Mesendoderm (in vitro differentiated cells): ENCODE results near the gene GRAMD4.

Experiments
- DNase-seq: peaks from one replicate; pipeline ENCODE4 v3.0.0; 2013
- H2AK5ac ChIP-seq: 2 replicates; pipeline ENCODE4 v1.6.1; 2013; ENCODE audit warnings: low read length, inconsistent platforms
- H2BK120ac ChIP-seq: 2 replicates; pipeline ENCODE4 v1.6.1; 2013; ENCODE audit warnings: low read depth, mild to moderate bottlenecking, low read length, moderate library complexity, mixed read lengths
- H2BK15ac ChIP-seq: replicated peaks from 2 replicates; pipeline ENCODE4 v1.6.1; 2013; ENCODE audit warnings: low read depth, mild to moderate bottlenecking, moderate library complexity
- H2BK5ac ChIP-seq: 2 replicates; pipeline ENCODE4 v1.6.1; 2013; ENCODE audit warnings: low read length, inconsistent platforms
- H3K18ac ChIP-seq: 2 replicates; pipeline ENCODE4 v1.6.1; 2013; ENCODE audit warnings: mild to moderate bottlenecking, low read length, mixed read lengths
- H3K23ac ChIP-seq: one replicate; pipeline ENCODE4 v1.6.1; 2013; ENCODE audit warnings: low read length
- H3K27ac ChIP-seq: 2 replicates; pipeline ENCODE4 v1.5.1; 2013; ENCODE audit warnings: low read depth, mild to moderate bottlenecking, inconsistent platforms, low read length, moderate library complexity
- H3K27me3 ChIP-seq: 2 replicates; pipeline ENCODE4 v1.6.1; 2013; ENCODE audit warnings: low read length, control low read depth, mild to moderate bottlenecking, inconsistent platforms; ENCODE audit not compliant: insufficient read depth, poor library complexity
- H3K36me3 ChIP-seq: 2 replicates; pipeline ENCODE4 v1.6.1; 2013; ENCODE audit warnings: low read length, inconsistent platforms; ENCODE audit not compliant: control insufficient read depth, insufficient read depth
- H3K4ac ChIP-seq: one replicate; pipeline ENCODE4 v1.6.1; 2013; ENCODE audit warnings: low read depth, mild to moderate bottlenecking, low read length, moderate library complexity
- H3K4me1 ChIP-seq: 2 replicates; pipeline ENCODE4 v1.6.1; 2013; ENCODE audit warnings: low read depth, low read length, inconsistent platforms; ENCODE audit not compliant: control insufficient read depth
- H3K4me2 ChIP-seq: 2 replicates; pipeline ENCODE4 v1.6.1; 2013; ENCODE audit warnings: low read length
- H3K4me3 ChIP-seq: 2 replicates; pipeline ENCODE4 v1.5.1; 2013; ENCODE audit warnings: mild to moderate bottlenecking, low read length
- H3K56ac ChIP-seq: one replicate; pipeline ENCODE4 v1.6.1; 2013; ENCODE audit warnings: low read length
- H3K79me1 ChIP-seq: 2 replicates; pipeline ENCODE4 v1.6.1; 2013; ENCODE audit warnings: low read length, inconsistent platforms
- H3K79me2 ChIP-seq: 2 replicates; pipeline ENCODE4 v1.6.1; 2013; ENCODE audit warnings: mild to moderate bottlenecking, low read length; ENCODE audit not compliant: control insufficient read depth, insufficient read depth
- H3K9ac ChIP-seq: 2 replicates; pipeline ENCODE4 v1.6.1; 2013; ENCODE audit warnings: low read length, inconsistent platforms
- H4K5ac ChIP-seq: one replicate; pipeline ENCODE4 v1.6.1; 2013; ENCODE audit warnings: low read length
- H4K8ac ChIP-seq: one replicate; pipeline ENCODE4 v1.6.1; 2013; ENCODE audit warnings: low read depth, mild to moderate bottlenecking, control low read depth, low read length, moderate library complexity
- WGBS: extraction: QIAGEN DNeasy Blood & Tissue Kit; methylation state at CpG from one replicate; pipeline ENCODE4 v1.1.7; 2013; ENCODE audit warnings: low lambda C conversion rate, missing lambda C conversion rate; ENCODE audit not compliant: insufficient coverage; ENCODE audit errors: extremely low coverage; 5-methylcytosine and 5-hydroxymethylcytosine counted together

Gene GRAMD4

DNA sequence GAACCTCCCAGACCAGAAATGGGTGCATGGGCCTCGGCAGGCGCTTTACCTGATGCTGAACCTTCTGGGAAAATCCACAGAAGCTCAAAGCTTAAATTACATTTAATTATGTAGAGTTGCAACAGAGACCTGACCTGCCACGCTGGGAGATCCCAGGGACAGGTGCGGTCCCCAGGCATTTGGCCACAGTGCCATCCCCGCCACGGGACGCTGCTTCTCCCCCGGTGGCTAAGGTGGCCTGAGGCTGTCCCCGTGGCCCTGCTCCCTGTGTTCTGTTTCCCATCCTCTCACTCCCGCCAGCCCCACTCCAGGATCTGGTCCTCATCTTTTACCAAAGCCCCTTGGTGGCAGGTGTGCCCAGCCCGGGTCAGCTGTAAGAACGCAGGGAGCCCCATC, 39.6 kb downstream of the GRAMD4 start:
- Histone ChIP-seq H3K36me3 (no peaks in the 10 kb centered on the region), H3K4me3 (no peak overlapping the region), H4K8ac (no peak overlapping the region), H2BK15ac (no peak overlapping the region), H3K23ac (no peak overlapping the region), H3K9ac (no peak overlapping the region), H3K4me2 (no peak overlapping the region), H4K5ac (no peak overlapping the region), H3K4ac (no peak overlapping the region), H3K79me2 (no peaks in the 10 kb centered on the region), H3K4me1 (no peaks in the 10 kb centered on the region), H3K27ac (no peak overlapping the region), H3K56ac (no peak overlapping the region), H3K79me1 (no peaks in the 10 kb centered on the region), H3K27me3 (no peaks in the 10 kb centered on the region), H2BK5ac (no peak overlapping the region), H2BK120ac (no peak overlapping the region), H2AK5ac (no peak overlapping the region), H3K18ac (no peak overlapping the region)
- no peak for DNase-seq
- WGBS, result no CpG with 5 or more reads among the region's 12 CpGs

- DNase-seq, result no peak
- no peak overlapping the region for H3K4ac ChIP-seq
Measured at GRCh38 chr22:46660604-46661201, 40.5 kb downstream of the GRAMD4 start.

GRCh38 chr22:46661221-46661851, 41.1 kb downstream of the GRAMD4 start:
- no peaks in the 10 kb centered on the region for H3K79me2 ChIP-seq
- H3K4me2 ChIP-seq, result no peak overlapping the region
- no peak overlapping the region for H3K56ac ChIP-seq
- H4K5ac ChIP-seq, result no peak overlapping the region
- H3K36me3 ChIP-seq, result no peaks in the 10 kb centered on the region
- H3K79me1 ChIP-seq, result no peaks in the 10 kb centered on the region
- no peaks in the 10 kb centered on the region for H3K4me1 ChIP-seq
- no peak overlapping the region for H3K4me3 ChIP-seq
- H2BK120ac ChIP-seq, result no peak overlapping the region
- H3K4ac ChIP-seq, result no peak overlapping the region
- no peak overlapping the region for H3K9ac ChIP-seq
- no peak for DNase-seq
- no peak overlapping the region for H3K27ac ChIP-seq
- H2BK15ac ChIP-seq, result no peak overlapping the region
- H2AK5ac ChIP-seq, result no peak overlapping the region
- H4K8ac ChIP-seq, result no peak overlapping the region
- H3K27me3 ChIP-seq, result no peaks in the 10 kb centered on the region
- WGBS, result no CpG with 5 or more reads among the region's 22 CpGs
- no peak overlapping the region for H3K18ac ChIP-seq
- peak overlapping the region; percentile 66 for H3K23ac ChIP-seq
- H2BK5ac ChIP-seq, result no peak overlapping the region

More at GRCh38 chr22:46660604-46661201, 40.5 kb downstream of the GRAMD4 start:
- Histone ChIP-seq H3K56ac (no peak overlapping the region), H2BK120ac (no peak overlapping the region), H3K79me2 (no peaks in the 10 kb centered on the region), H3K4me1 (no peaks in the 10 kb centered on the region), H2AK5ac (no peak overlapping the region), H3K18ac (no peak overlapping the region), H3K79me1 (no peaks in the 10 kb centered on the region), H4K5ac (no peak overlapping the region), H2BK15ac (no peak overlapping the region), H3K4me3 (no peak overlapping the region), H3K36me3 (no peaks in the 10 kb centered on the region), H3K27me3 (no peaks in the 10 kb centered on the region), H3K27ac (no peak overlapping the region), H3K9ac (no peak overlapping the region), H4K8ac (no peak overlapping the region), H3K23ac (no peak overlapping the region), H3K4me2 (no peak overlapping the region), H2BK5ac (no peak overlapping the region)
- no CpG with 5 or more reads among the region's 11 CpGs for WGBS

DNA sequence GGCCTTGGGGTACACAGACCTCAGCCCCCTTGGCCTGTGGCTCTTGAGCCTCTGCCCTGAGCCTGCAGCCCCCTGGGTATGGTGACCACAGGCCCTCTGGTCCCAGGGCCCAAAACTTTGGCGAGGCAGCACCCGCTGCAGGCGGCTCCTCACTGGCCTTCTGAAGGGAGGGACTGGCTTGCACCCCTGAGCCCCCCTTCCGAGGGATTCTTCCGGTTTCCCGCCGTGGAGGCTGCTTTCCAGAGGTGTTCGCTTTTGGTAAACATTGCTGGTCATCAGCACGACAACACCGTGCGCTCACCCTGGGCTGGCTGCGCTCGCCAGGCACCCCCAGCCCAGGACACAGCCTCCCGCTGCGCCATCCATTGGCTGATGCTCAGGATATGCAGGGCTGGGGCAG, 42.0 kb downstream of the GRAMD4 start:
- no peak overlapping the region for H3K23ac ChIP-seq
- H3K79me1 ChIP-seq, result no peaks in the 10 kb centered on the region
- no peak overlapping the region for H2BK5ac ChIP-seq
- no peaks in the 10 kb centered on the region for H3K79me2 ChIP-seq
- no peak overlapping the region for H3K18ac ChIP-seq
- H2BK120ac ChIP-seq, result no peak overlapping the region
- no peak overlapping the region for H2AK5ac ChIP-seq
- no peak overlapping the region for H4K8ac ChIP-seq
- H3K4ac ChIP-seq, result no peak overlapping the region
- H3K4me2 ChIP-seq, result no peak overlapping the region
- no peak overlapping the region for H3K27ac ChIP-seq
- H4K5ac ChIP-seq, result no peak overlapping the region
- no peaks in the 10 kb centered on the region for H3K27me3 ChIP-seq
- H3K4me3 ChIP-seq, result no peak overlapping the region
- H3K9ac ChIP-seq, result no peak overlapping the region
- H2BK15ac ChIP-seq, result no peak overlapping the region
- no peak for DNase-seq
- no CpG with 5 or more reads among the region's 15 CpGs for WGBS
- H3K4me1 ChIP-seq, result no peaks in the 10 kb centered on the region
- H3K56ac ChIP-seq, result no peak overlapping the region
- no peaks in the 10 kb centered on the region for H3K36me3 ChIP-seq

GRCh38 chr22:46663001-46663400, 42.8 kb downstream of the GRAMD4 start:
- Histone ChIP-seq H4K5ac (no peak overlapping the region), H3K56ac (peak overlapping the region; percentile 15), H3K9ac (no peak overlapping the region), H3K23ac (no peak overlapping the region), H4K8ac (no peak overlapping the region), H3K79me2 (no peaks in the 10 kb centered on the region), H3K18ac (no peak overlapping the region), H3K4me1 (no peaks in the 10 kb centered on the region), H3K4me2 (no peak overlapping the region), H3K4ac (no peak overlapping the region), H2BK120ac (no peak overlapping the region), H3K36me3 (no peaks in the 10 kb centered on the region), H3K27me3 (no peaks in the 10 kb centered on the region), H2AK5ac (no peak overlapping the region), H2BK5ac (no peak overlapping the region), H3K4me3 (no peak overlapping the region), H3K79me1 (no peaks in the 10 kb centered on the region), H3K27ac (no peak overlapping the region), H2BK15ac (no peak overlapping the region)
- WGBS, result no CpG with 5 or more reads among the region's 26 CpGs
- DNase-seq, result no peak
